Right forelimb (tissue), 1 donor: ENCODE results near the gene MCHR1.
A peak's percentile ranks its signal among the peaks of the same experiment; 100 is the strongest.
"Not testable (repeated sequence)": the region's sequence is repeated elsewhere in the genome, so short reads cannot be mapped to it uniquely, and the experiment has no call there.

Source experiments
- DNase-seq: peaks from one replicate; pipeline ENCODE4 v3.0.0-alpha.2; 2018

The MCHR1 gene

GRCh38 chr22:40701274-40701673 is 22.0 kb downstream of the MCHR1 start:
- no peak for DNase-seq

GRCh38 chr22:40703174-40703573 is 23.9 kb downstream of the MCHR1 start:
- DNase-seq = no peak

- DNase-seq = no peak
These were observed 24.5 kb downstream of the MCHR1 start for GRCh38 chr22:40703736-40704135.

GRCh38 chr22:40705918-40706682 is 26.8 kb downstream of the MCHR1 start:
- DNase-seq = no peak

- DNase-seq = no peak
These were observed 27.9 kb downstream of the MCHR1 start for GRCh38 chr22:40707154-40707553.

GRCh38 chr22:40708177-40708576 is 28.9 kb downstream of the MCHR1 start:
- no peak for DNase-seq

GRCh38 chr22:40709752-40710413 is 30.6 kb downstream of the MCHR1 start:
- peak; percentile 55 for DNase-seq

- no peak for DNase-seq
These were observed 33.0 kb downstream of the MCHR1 start for GRCh38 chr22:40712311-40712710.

- DNase-seq = peak; percentile 66
These were observed 35.4 kb downstream of the MCHR1 start for GRCh38 chr22:40714499-40715337.

- no peak for DNase-seq
These were observed 36.8 kb downstream of the MCHR1 start for GRCh38 chr22:40716116-40716515.

GRCh38 chr22:40717657-40718056 is 38.4 kb downstream of the MCHR1 start:
- DNase-seq = not testable (repeated sequence)

- DNase-seq = no peak
These were observed 39.2 kb downstream of the MCHR1 start for GRCh38 chr22:40718250-40719204.

GRCh38 chr22:40719599-40719998 is 40.3 kb downstream of the MCHR1 start:
- no peak for DNase-seq

- DNase-seq = not testable (repeated sequence)
These were observed 40.9 kb downstream of the MCHR1 start for GRCh38 chr22:40720156-40720537.

GRCh38 chr22:40720538-40721256 is 41.4 kb downstream of the MCHR1 start:
- no peak for DNase-seq

- DNase-seq = no peak
These were observed 42.0 kb downstream of the MCHR1 start for GRCh38 chr22:40721266-40721665.

GRCh38 chr22:40723396-40723933 is 44.2 kb downstream of the MCHR1 start:
- DNase-seq = no peak

GRCh38 chr22:40726514-40726913 is 47.2 kb downstream of the MCHR1 start:
- DNase-seq = no peak

- no peak for DNase-seq
These were observed 48.0 kb downstream of the MCHR1 start for GRCh38 chr22:40727070-40727963.

- no peak for DNase-seq
These were observed 48.8 kb downstream of the MCHR1 start for GRCh38 chr22:40727964-40728615.
